ENCODE data around the gene CLN3.

DNA sequence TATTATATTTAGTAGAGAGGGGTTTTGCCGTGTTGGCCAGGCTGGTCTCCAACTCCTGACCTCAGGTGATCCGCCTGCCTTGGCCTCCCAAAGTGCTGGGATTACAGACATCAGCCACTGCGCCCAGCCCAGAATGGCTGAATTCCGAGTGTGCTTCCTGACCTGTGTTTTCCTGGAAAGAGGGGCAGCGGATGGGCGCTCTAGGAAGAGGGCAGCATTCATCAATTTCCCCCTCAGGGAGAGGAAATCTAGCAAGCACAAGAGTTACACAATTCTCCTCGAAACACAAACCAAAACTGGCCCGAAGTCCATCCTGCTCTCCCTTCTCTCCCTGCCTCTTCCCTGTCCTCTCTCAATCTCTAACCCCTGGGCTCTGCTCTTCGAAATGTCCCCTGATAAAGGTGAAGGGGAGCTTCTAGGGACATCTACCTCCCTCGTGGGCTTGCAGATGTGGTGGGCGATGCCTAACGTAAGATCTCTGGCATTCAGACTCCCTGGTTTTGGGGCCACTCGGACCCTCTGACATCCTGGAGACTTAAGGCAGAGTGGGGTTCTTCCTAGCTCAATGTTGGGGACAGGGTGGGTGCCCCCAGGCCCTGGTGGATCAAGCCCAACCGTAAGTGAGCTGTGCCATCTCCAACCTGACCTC is 13.7 kb upstream of the CLN3 start:
- TF ChIP-seq CTCF (conservative IDR thresholded peaks at IDR 0.05; ENCODE audit: low read depth, low read length), result no peak
- no peak for TF ChIP-seq EZH2 (IDR thresholded peaks at IDR 0.05; ENCODE audit: borderline replicate concordance, low read depth, low read length, poor library complexity, severe bottlenecking)

All from A673 (cell line).